K562 (cell line): ENCODE measurements around the gene ADARB2. TPM values are rescaled to one million over a fixed set of nuclear protein-coding genes. Genes with fewer than 3 reads are reported as not detected.

Source experiments
- ATAC-seq: fragments of 200-7000 bp; cut with Tn5 transposase; 3 replicates; pipeline ENCODE4 v1.9.1; 2020; ENCODE audit warnings: moderate library complexity
- BruUV-seq: library from RNA; stranded (reverse); fragments of 400-500 nt; replicated peaks from 2 replicates; lab custom pipeline; 2021; lab: Mats Ljungman, UMichigan
- CTCF ChIA-PET: fragments of 300-600 bp; formaldehyde crosslinking; extraction: SDS; loops from one replicate; lab custom pipeline; 2021; ENCODE audit warnings: low intra/inter-chr PET ratio; lab: Yijun Ruan, JAX
- POLR2A ChIA-PET: fragments of 300-600, 350-650 bp; sonication (Branson Sonifier 250); formaldehyde crosslinking; extraction: SDS; loops from one replicate; lab custom pipeline; 2021; ENCODE audit warnings: antibody characterized with exemption, inconsistent platforms; lab: Yijun Ruan, JAX
- DNase-seq, 4 experiments: peaks; one replicate each; pipeline versions ENCODE4 v3.0.0 to v3.0.0-alpha.2; 2011 to 2018; ENCODE audit warnings: low spot score in 3 of 4, mixed read lengths in 3 of 4; ENCODE audit errors: extremely low read depth in 1 of 4
- FAIRE-seq: peaks from 2 replicates; lab custom pipeline; 2011; peaks lifted over from hg19 to GRCh38; lab: Jason Lieb, UNC
- H2AFZ ChIP-seq: 2 replicates; pipeline ENCODE4 v1.6.0; 2011; ENCODE audit warnings: low read depth, low read length, control low read depth, inconsistent platforms
- H3K27ac ChIP-seq: fragments of 200-600 bp; 3 replicates; pipeline ENCODE4 v1.8.0; 2011; ENCODE audit warnings: low read depth, mild to moderate bottlenecking, control low read depth, inconsistent platforms, low read length, moderate library complexity, mixed read lengths; ENCODE audit errors: extremely low read depth
- H3K27me3 ChIP-seq, 2 experiments: fragments of 300-600 bp in 1 of 2; 2 replicates in 1 of 2; 3 replicates in 1 of 2; pipeline versions ENCODE4 v1.6.0 to v1.8.0; 2011; ENCODE audit warnings: inconsistent platforms in 2 of 2, low read length in 2 of 2, mild to moderate bottlenecking in 1 of 2, mixed read lengths in 1 of 2, moderate library complexity in 1 of 2; ENCODE audit not compliant: control insufficient read depth in 2 of 2, insufficient read depth in 2 of 2
- H3K36me3 ChIP-seq: fragments of 300-600 bp; 3 replicates; pipeline ENCODE4 v1.8.0; 2011; ENCODE audit warnings: mild to moderate bottlenecking, low read length, inconsistent platforms; ENCODE audit not compliant: control insufficient read depth, insufficient read depth
- H3K4me1 ChIP-seq, 2 experiments: fragments of 200-600 bp in 1 of 2; replicated peaks in 1 of 2; 2 replicates in 1 of 2; 3 replicates in 1 of 2; pipeline versions ENCODE4 v1.5.1 to v1.8.0; 2011; ENCODE audit warnings: inconsistent platforms in 2 of 2, low read length in 2 of 2, mild to moderate bottlenecking in 1 of 2, mixed read lengths in 1 of 2, moderate library complexity in 1 of 2; ENCODE audit not compliant: control insufficient read depth in 2 of 2, insufficient read depth in 2 of 2
- H3K4me2 ChIP-seq: 2 replicates; pipeline ENCODE4 v1.6.1; 2011; ENCODE audit warnings: low read length, control low read depth, inconsistent platforms, mixed read lengths; ENCODE audit not compliant: insufficient read depth
- H3K4me3 ChIP-seq: fragments of 200-600 bp; sonication (generic), shearing (Covaris generic); 2 replicates; pipeline ENCODE4 v1.5.1; 2016; ENCODE audit warnings: control low read depth, inconsistent platforms
- H3K79me2 ChIP-seq: fragments of 200-600 bp; 3 replicates; pipeline ENCODE4 v1.8.0; 2011; ENCODE audit warnings: low read length, inconsistent platforms; ENCODE audit not compliant: control insufficient read depth, insufficient read depth
- H3K9ac ChIP-seq, 2 experiments: 2 replicates each; pipeline versions ENCODE4 v1.6.0 to v1.6.1; 2011; ENCODE audit warnings: low read depth in 2 of 2, low read length in 2 of 2, control low read depth in 1 of 2, inconsistent platforms in 1 of 2, mild to moderate bottlenecking in 1 of 2, mixed read lengths in 1 of 2; ENCODE audit not compliant: insufficient read depth in 1 of 2
- H3K9me1 ChIP-seq: one replicate; pipeline ENCODE4 v1.6.0; 2011; ENCODE audit warnings: inconsistent platforms, mild to moderate bottlenecking, low read length, moderate library complexity; ENCODE audit not compliant: control insufficient read depth, insufficient read depth
- H3K9me3 ChIP-seq: replicated peaks from 2 replicates; pipeline ENCODE4 v1.5.1; 2011; ENCODE audit warnings: low read depth, low read length, inconsistent platforms; ENCODE audit not compliant: control insufficient read depth, insufficient read depth
- H4K20me1 ChIP-seq: replicated peaks from 2 replicates; pipeline ENCODE4 v1.6.1; 2011; ENCODE audit warnings: low read length, inconsistent platforms, mixed read lengths; ENCODE audit not compliant: control insufficient read depth, insufficient read depth
- CBX2 ChIP-seq: fragments of 200-600 bp; sonication (generic); IDR thresholded peaks from one replicate; pipeline ENCODE4 v1.6.1; 2012; ENCODE audit warnings: mild to moderate bottlenecking, low read length, inconsistent platforms; ENCODE audit not compliant: insufficient read depth, poor library complexity, severe bottlenecking
- FUS ChIP-seq: fragments of 200-400 bp; formaldehyde crosslinking; optimal IDR thresholded peaks from 2 replicates; pipeline ENCODE3; 2017; ENCODE audit warnings: low read depth, low read length
- HCFC1 ChIP-seq: IDR thresholded peaks from 2 replicates; pipeline ENCODE4 v1.6.1; 2012; ENCODE audit warnings: low read depth, low read length, improper control_type of control experiment
- IFI16 ChIP-seq: fragments of 250-450 bp; sonication (Bioruptor Pico); IDR thresholded peaks from 2 replicates; pipeline ENCODE4 v2.1.2; 2022; ENCODE audit warnings: mild to moderate bottlenecking, inconsistent platforms
- MCM2 ChIP-seq: fragments of 450-650 bp; IDR thresholded peaks from 2 replicates; pipeline ENCODE4 v1.6.1; 2017; ENCODE audit warnings: low read depth, mild to moderate bottlenecking
- SAFB ChIP-seq: fragments of 200-400 bp; formaldehyde crosslinking; IDR thresholded peaks from 2 replicates; pipeline ENCODE4 v1.6.1; 2017; ENCODE audit warnings: low read depth, low read length, borderline replicate concordance
- SMAD4 ChIP-seq: fragments of 250-450 bp; sonication (Bioruptor Pico); conservative IDR thresholded peaks from 2 replicates; pipeline ENCODE4 v1.8.0; 2021; ENCODE audit warnings: inconsistent platforms, mild to moderate bottlenecking, moderate library complexity
- STAG1 ChIP-seq: sonication (generic); formaldehyde crosslinking; IDR thresholded peaks from 2 replicates; pipeline ENCODE4 v1.5.0; 2020; ENCODE audit warnings: missing genetic modification reagents, borderline replicate concordance
- TAF7 ChIP-seq: fragments of 450-650 bp; IDR thresholded peaks from 2 replicates; pipeline ENCODE4 v1.6.1; 2016; ENCODE audit warnings: missing genetic modification characterization, missing compliant biosample characterization
- THAP12 ChIP-seq: fragments of 250-450 bp; sonication (Bioruptor Pico); IDR thresholded peaks from 2 replicates; pipeline ENCODE4 v1.9.0; 2021; ENCODE audit warnings: mild to moderate bottlenecking, inconsistent platforms
- ZNF143 ChIP-seq: sonication (generic); formaldehyde crosslinking; IDR thresholded peaks from 2 replicates; pipeline ENCODE4 v1.9.0; 2022; ENCODE audit warnings: mild to moderate bottlenecking, missing genetic modification reagents
- ZNF280B ChIP-seq: fragments of 250-450 bp; sonication (Bioruptor Pico); IDR thresholded peaks from 2 replicates; pipeline ENCODE4 v1.5.1; 2021; ENCODE audit warnings: mild to moderate bottlenecking
- WGBS: fragments of 100-300 bp; shearing (Covaris generic); methylation state at CpG from one replicate; pipeline ENCODE4 v1.1.6; 2016; ENCODE audit warnings: low coverage, mixed read lengths; ENCODE audit not compliant: insufficient coverage; ENCODE audit errors: missing lambda C conversion rate; 5-methylcytosine and 5-hydroxymethylcytosine counted together
- in situ Hi-C: fragments of 300-500 bp; cut with MboI; formaldehyde crosslinking; loops from 4 replicates; pipeline ENCODE4 v1.15.0; 2018; ENCODE audit warnings: inconsistent platforms, mixed read lengths
- intact Hi-C: fragments of 100-400 bp; cut with micrococcal nuclease; formaldehyde crosslinking; loops from 2 replicates; pipeline ENCODE4 v1.14.2; 2022
- polyA plus RNA-seq, 8 experiments: library from polyadenylated mRNA; depleted of rRNA in 4 of 8; stranded (reverse) in 5 of 8; unstranded in 3 of 8; fragments of >200 nt; fragmentation: Nextera tagmentation in 2 of 8; fragmentation: Illumina TruSeq in 1 of 8; extraction: Ambion mirVana in 2 of 8; extraction: Trizol in 1 of 8; gene quantifications; 2 replicates each; pipeline versions ENCODE4 v1.2.1 to v1.2.3, GENCODE V29; 2011 to 2014; ENCODE audit warnings: inconsistent platforms in 1 of 8, missing spikeins in 1 of 8
- total RNA-seq, 7 experiments: library from RNA; depleted of rRNA in 6 of 7; stranded (reverse); fragments of >200 nt in 6 of 7; fragmentation: Illumina TruSeq in 2 of 7; extraction: Trizol in 2 of 7; gene quantifications; 2 replicates each; pipeline versions ENCODE4 v1.2.1 to v1.2.3, GENCODE V29; 2011 to 2021; ENCODE audit warnings: low replicate concordance in 1 of 7
- TF ChIP-seq, protein P1 (sequence below): IDR thresholded peaks from 2 replicates; pipeline ENCODE4 v1.6.1; 2011; ENCODE audit warnings: borderline replicate concordance, low read depth, mild to moderate bottlenecking, moderate library complexity, low read length; ENCODE audit not compliant: insufficient read depth, poor library complexity, severe bottlenecking
- TF ChIP-seq, protein P2 (sequence below): fragments of 450-650 bp; IDR thresholded peaks from 2 replicates; pipeline ENCODE4 v1.6.1; 2016; ENCODE audit warnings: antibody characterized with exemption

Gene ADARB2
- total and polyA plus RNA-seq, 9 of the 15 experiments (the other 6 are each of a cell fraction or from before 2014, with no cell fraction given), result not detected

GRCh38 chr10:1545524-1545923, 191.8 kb downstream of the ADARB2 start (continued):
- TF ChIP-seq, protein P1, sequence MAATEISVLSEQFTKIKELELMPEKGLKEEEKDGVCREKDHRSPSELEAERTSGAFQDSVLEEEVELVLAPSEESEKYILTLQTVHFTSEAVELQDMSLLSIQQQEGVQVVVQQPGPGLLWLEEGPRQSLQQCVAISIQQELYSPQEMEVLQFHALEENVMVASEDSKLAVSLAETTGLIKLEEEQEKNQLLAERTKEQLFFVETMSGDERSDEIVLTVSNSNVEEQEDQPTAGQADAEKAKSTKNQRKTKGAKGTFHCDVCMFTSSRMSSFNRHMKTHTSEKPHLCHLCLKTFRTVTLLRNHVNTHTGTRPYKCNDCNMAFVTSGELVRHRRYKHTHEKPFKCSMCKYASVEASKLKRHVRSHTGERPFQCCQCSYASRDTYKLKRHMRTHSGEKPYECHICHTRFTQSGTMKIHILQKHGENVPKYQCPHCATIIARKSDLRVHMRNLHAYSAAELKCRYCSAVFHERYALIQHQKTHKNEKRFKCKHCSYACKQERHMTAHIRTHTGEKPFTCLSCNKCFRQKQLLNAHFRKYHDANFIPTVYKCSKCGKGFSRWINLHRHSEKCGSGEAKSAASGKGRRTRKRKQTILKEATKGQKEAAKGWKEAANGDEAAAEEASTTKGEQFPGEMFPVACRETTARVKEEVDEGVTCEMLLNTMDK, result no peak
- no peak for TF ChIP-seq ZNF143 (CRISPR knock-in tag)

DNA sequence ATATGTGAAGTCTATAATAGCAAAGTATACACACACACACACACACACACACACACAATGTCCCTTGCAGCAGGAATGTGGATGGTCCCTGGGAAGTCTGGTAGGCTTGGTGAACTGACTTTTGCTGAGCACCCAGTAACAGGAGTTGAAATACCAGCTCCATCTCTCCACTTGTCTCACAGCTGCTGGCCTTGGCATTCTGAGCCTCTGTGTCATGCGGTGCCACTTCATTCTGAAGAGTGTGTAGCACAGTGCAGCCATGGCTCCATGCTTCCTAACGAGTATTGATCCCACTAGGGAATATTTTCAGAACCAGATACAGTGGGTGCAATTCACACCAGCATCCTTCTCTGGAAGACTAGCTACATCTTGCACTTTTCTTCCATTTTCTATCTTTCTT, 192.4 kb downstream of the ADARB2 start:
- H3K79me2 ChIP-seq, result no peaks in the 10 kb centered on the region
- no peaks in the 10 kb centered on the region; the same call in 1 of the 2 replicates for H4K20me1 ChIP-seq
- DNase-seq (no peak), ATAC-seq (no peak), FAIRE-seq (no peak)
- H3K4me2 ChIP-seq, result no peak overlapping the region
- H2AFZ ChIP-seq, result no peak overlapping the region
- no peaks in the 10 kb centered on the region for H3K9me3 ChIP-seq
- BruUV-seq, result no TSS peak
- H3K4me1 ChIP-seq, result no peaks in the 10 kb centered on the region
- H3K27ac ChIP-seq, result no peak overlapping the region
- WGBS, result 0% methylated on average over 2 of the region's 2 CpGs
- ChIA-PET POLR2A (interaction anchor here (0.6 kb wide), 1 partner anchor 315 kb away, joined by 3 read pairs; no protein-coding TSS in a partner anchor), CTCF (no interaction called here)
- no peak overlapping the region for H3K4me3 ChIP-seq
- in situ Hi-C loops, result no loop called here
- H3K9ac ChIP-seq, result no peak overlapping the region
- H3K27me3 ChIP-seq, result peaks cover 15 to 47% of the 10 kb centered on the region in 2 experiments; a peak in 4 of 5 replicates
- no peaks in the 10 kb centered on the region for H3K9me1 ChIP-seq
- intact Hi-C loops, result no loop called here
- no peaks in the 10 kb centered on the region for H3K36me3 ChIP-seq
- TF ChIP-seq ZNF280B (CRISPR knock-in tag), result no peak
- TF ChIP-seq SAFB, result no peak
- TF ChIP-seq STAG1 (CRISPR knock-in tag), result no peak
- TF ChIP-seq THAP12, result no peak
- TF ChIP-seq CBX2, result no peak
- TF ChIP-seq TAF7, result no peak
- no peak for TF ChIP-seq SMAD4 (CRISPR knock-in tag)
- TF ChIP-seq, protein P2, sequence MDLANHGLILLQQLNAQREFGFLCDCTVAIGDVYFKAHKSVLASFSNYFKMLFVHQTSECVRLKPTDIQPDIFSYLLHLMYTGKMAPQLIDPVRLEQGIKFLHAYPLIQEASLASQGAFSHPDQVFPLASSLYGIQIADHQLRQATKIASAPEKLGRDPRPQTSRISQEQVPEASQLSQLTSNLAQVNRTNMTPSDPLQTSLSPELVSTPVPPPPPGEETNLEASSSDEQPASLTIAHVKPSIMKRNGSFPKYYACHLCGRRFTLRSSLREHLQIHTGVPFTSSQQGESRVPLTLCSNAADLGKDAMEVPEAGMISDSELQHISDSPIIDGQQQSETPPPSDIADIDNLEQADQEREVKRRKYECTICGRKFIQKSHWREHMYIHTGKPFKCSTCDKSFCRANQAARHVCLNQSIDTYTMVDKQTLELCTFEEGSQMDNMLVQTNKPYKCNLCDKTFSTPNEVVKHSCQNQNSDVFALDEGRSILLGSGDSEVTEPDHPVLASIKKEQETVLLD, result no peak
- TF ChIP-seq MCM2, result no peak
- no peak for TF ChIP-seq IFI16
- no peak for TF ChIP-seq HCFC1
- TF ChIP-seq FUS, result no peak
